Measurements from ENCODE around the gene TSPAN13. TPM values are rescaled to one million over a fixed set of nuclear protein-coding genes. Genes with fewer than 3 reads are reported as not detected.
A peak's percentile ranks its signal among the peaks of the same experiment; 100 is the strongest.

The TSPAN13 gene
- total RNA-seq, 1 donor from 2014 or later = 69.5 TPM

GRCh38 chr7:16774986-16775385 lies 21.4 kb downstream of the TSPAN13 start:
- H3K27me3 Mint-ChIP-seq (ENCODE audit: low read depth) = no peaks in the 10 kb centered on the region
- TF ChIP-seq CTCF (IDR thresholded peaks at IDR 0.05; ENCODE audit: unreplicated experiment) = no peak

GRCh38 chr7:16776053-16776452 lies 22.5 kb downstream of the TSPAN13 start:
- H3K27me3 Mint-ChIP-seq (ENCODE audit: low read depth) = no peaks in the 10 kb centered on the region
- H3K4me3 Mint-ChIP-seq = no peak overlapping the region
- TF ChIP-seq CTCF (IDR thresholded peaks at IDR 0.05; ENCODE audit: unreplicated experiment) = no peak
- no peaks in the 10 kb centered on the region for H3K9me3 Mint-ChIP-seq
- no peak overlapping the region for H3K27ac Mint-ChIP-seq
- no peak for DNase-seq (ENCODE audit: low spot score in 2 of 2, unreplicated experiment in 2 of 2)
- H3K4me1 Mint-ChIP-seq = peaks cover 14% of the 10 kb centered on the region
- peaks cover 2% of the 10 kb centered on the region for H3K36me3 Mint-ChIP-seq

More at GRCh38 chr7:16774986-16775385, 21.4 kb downstream of the TSPAN13 start:
- Mint-ChIP-seq H3K4me3 (no peak overlapping the region), H3K36me3 (peaks cover 3% of the 10 kb centered on the region), H3K9me3 (peaks cover 4% of the 10 kb centered on the region), H3K4me1 (peaks cover 14% of the 10 kb centered on the region), H3K27ac (no peak overlapping the region)
- DNase-seq (ENCODE audit: low spot score in 2 of 2, unreplicated experiment in 2 of 2) = no peak

GRCh38 chr7:16778476-16778875 lies 24.9 kb downstream of the TSPAN13 start:
- no peak for TF ChIP-seq CTCF (IDR thresholded peaks at IDR 0.05; ENCODE audit: unreplicated experiment)
- Mint-ChIP-seq H3K4me1 (peaks cover 7% of the 10 kb centered on the region), H3K27me3 (ENCODE audit: low read depth) (no peaks in the 10 kb centered on the region), H3K36me3 (peaks cover 12% of the 10 kb centered on the region), H3K27ac (no peak overlapping the region), H3K9me3 (no peaks in the 10 kb centered on the region), H3K4me3 (no peak overlapping the region)
- no peak for DNase-seq (ENCODE audit: low spot score in 2 of 2, unreplicated experiment in 2 of 2)

- H3K36me3 Mint-ChIP-seq = peaks cover 15% of the 10 kb centered on the region
- DNase-seq (ENCODE audit: low spot score in 2 of 2, unreplicated experiment in 2 of 2) = no peak
- no peaks in the 10 kb centered on the region for H3K9me3 Mint-ChIP-seq
- no peak overlapping the region for H3K4me3 Mint-ChIP-seq
- TF ChIP-seq CTCF (IDR thresholded peaks at IDR 0.05; ENCODE audit: unreplicated experiment) = no peak
- H3K4me1 Mint-ChIP-seq = peaks cover 7% of the 10 kb centered on the region
- H3K27ac Mint-ChIP-seq = no peak overlapping the region
- no peaks in the 10 kb centered on the region for H3K27me3 Mint-ChIP-seq (ENCODE audit: low read depth)
Observed at GRCh38 chr7:16779051-16779450, 25.5 kb downstream of the TSPAN13 start.

- H3K9me3 Mint-ChIP-seq = no peaks in the 10 kb centered on the region
- peak overlapping the region; percentile 3 for H3K27ac Mint-ChIP-seq
- H3K36me3 Mint-ChIP-seq = peaks cover 19% of the 10 kb centered on the region
- no peak for DNase-seq (ENCODE audit: low spot score in 2 of 2, unreplicated experiment in 2 of 2)
- no peak for TF ChIP-seq CTCF (IDR thresholded peaks at IDR 0.05; ENCODE audit: unreplicated experiment)
- H3K4me3 Mint-ChIP-seq = no peak overlapping the region
- H3K4me1 Mint-ChIP-seq = peaks cover 7% of the 10 kb centered on the region
- H3K27me3 Mint-ChIP-seq (ENCODE audit: low read depth) = no peaks in the 10 kb centered on the region
Observed at GRCh38 chr7:16780596-16780995, 27.0 kb downstream of the TSPAN13 start.

- peaks cover 30% of the 10 kb centered on the region for H3K36me3 Mint-ChIP-seq
- no peak overlapping the region for H3K4me3 Mint-ChIP-seq
- H3K27ac Mint-ChIP-seq = no peak overlapping the region
- peaks cover 12% of the 10 kb centered on the region for H3K4me1 Mint-ChIP-seq
- H3K9me3 Mint-ChIP-seq = no peaks in the 10 kb centered on the region
- DNase-seq (ENCODE audit: low spot score in 2 of 2, unreplicated experiment in 2 of 2) = no peak
- no peaks in the 10 kb centered on the region for H3K27me3 Mint-ChIP-seq (ENCODE audit: low read depth)
- no peak for TF ChIP-seq CTCF (IDR thresholded peaks at IDR 0.05; ENCODE audit: unreplicated experiment)
Observed at GRCh38 chr7:16785321-16785720, 31.8 kb downstream of the TSPAN13 start.

All from mesothelial cell of epicardium (in vitro differentiated cells).